IMR-90 (cell line): ENCODE measurements around the gene HARS2. TPM values are rescaled to one million over a fixed set of nuclear protein-coding genes. Genes with fewer than 3 reads are reported as not detected.

Experiments used
- ATAC-seq: fragments of 200-7000 bp; cut with Tn5 transposase; 2 replicates; pipeline ENCODE4 v1.9.1; 2020; ENCODE audit warnings: low read depth, mild to moderate bottlenecking, moderate library complexity
- BruUV-seq: library from RNA; stranded (reverse); fragments of 400-500 nt; replicated peaks from 2 replicates; lab custom pipeline; 2021; lab: Mats Ljungman, UMichigan
- CTCF ChIA-PET: fragments of 300-600 bp; formaldehyde crosslinking; extraction: SDS; loops from one replicate; lab custom pipeline; 2021; ENCODE audit warnings: antibody characterized with exemption; lab: Yijun Ruan, JAX
- POLR2A ChIA-PET: fragments of 300-600 bp; sonication (Branson Sonifier 250); formaldehyde crosslinking; loops from one replicate; lab custom pipeline; 2022; ENCODE audit warnings: antibody characterized with exemption; ENCODE audit not compliant: unreplicated experiment; lab: Charles Lee
- DNase-seq: peaks from one replicate; pipeline ENCODE4 v3.0.0; 2013
- H2AFZ ChIP-seq: replicated peaks from 2 replicates; pipeline ENCODE3; 2013; ENCODE audit warnings: low read length, mild to moderate bottlenecking; ENCODE audit not compliant: poor library complexity
- H2AK5ac ChIP-seq: 2 replicates; pipeline ENCODE4 v1.6.1; 2013; ENCODE audit warnings: low read depth, low read length, inconsistent platforms
- H2AK9ac ChIP-seq: replicated peaks from 2 replicates; pipeline ENCODE3; 2013; ENCODE audit warnings: mild to moderate bottlenecking, low read depth, low read length, moderate library complexity; ENCODE audit not compliant: poor library complexity
- H2BK120ac ChIP-seq: 2 replicates; pipeline ENCODE4 v1.6.1; 2013; ENCODE audit warnings: low read depth, low read length, inconsistent platforms
- H2BK15ac ChIP-seq: 3 replicates; pipeline ENCODE4 v1.6.1; 2013; ENCODE audit warnings: low read depth, low read length, inconsistent platforms
- H2BK20ac ChIP-seq: 2 replicates; pipeline ENCODE4 v1.6.1; 2013; ENCODE audit warnings: low read depth, mild to moderate bottlenecking, inconsistent platforms, low read length, moderate library complexity
- H2BK5ac ChIP-seq: 2 replicates; pipeline ENCODE4 v1.6.1; 2013; ENCODE audit warnings: mild to moderate bottlenecking, low read depth, low read length, inconsistent platforms; ENCODE audit not compliant: poor library complexity, severe bottlenecking
- H3K14ac ChIP-seq: replicated peaks from 2 replicates; pipeline ENCODE4 v1.6.1; 2013; ENCODE audit warnings: low read depth, low read length, inconsistent platforms
- H3K18ac ChIP-seq: 2 replicates; pipeline ENCODE4 v1.6.1; 2013; ENCODE audit warnings: low read depth, low read length, control low read depth
- H3K23ac ChIP-seq: 2 replicates; pipeline ENCODE4 v1.6.1; 2013; ENCODE audit warnings: low read depth, low read length, inconsistent platforms
- H3K27ac ChIP-seq: 2 replicates; pipeline ENCODE4 v1.5.1; 2013; ENCODE audit warnings: mild to moderate bottlenecking, control low read depth, low read length; ENCODE audit not compliant: insufficient read depth
- H3K27me3 ChIP-seq: 2 replicates; pipeline ENCODE4 v1.6.1; 2013; ENCODE audit warnings: low read length; ENCODE audit not compliant: control insufficient read depth, insufficient read depth
- H3K36me3 ChIP-seq: 2 replicates; pipeline ENCODE4 v1.6.1; 2013; ENCODE audit warnings: low read length, mixed read lengths; ENCODE audit not compliant: control insufficient read depth, insufficient read depth
- H3K4ac ChIP-seq: 2 replicates; pipeline ENCODE4 v1.6.1; 2013; ENCODE audit warnings: low read depth, low read length, inconsistent platforms
- H3K4me1 ChIP-seq: 2 replicates; pipeline ENCODE4 v1.6.1; 2013; ENCODE audit warnings: low read length, mixed read lengths; ENCODE audit not compliant: control insufficient read depth, insufficient read depth
- H3K4me2 ChIP-seq: 2 replicates; pipeline ENCODE4 v1.6.1; 2013; ENCODE audit warnings: low read depth, mild to moderate bottlenecking, control low read depth, low read length, moderate library complexity
- H3K4me3 ChIP-seq: 2 replicates; pipeline ENCODE4 v1.5.1; 2013; ENCODE audit warnings: low read depth, mild to moderate bottlenecking, control low read depth, low read length, moderate library complexity; ENCODE audit not compliant: insufficient read depth
- H3K56ac ChIP-seq: 2 replicates; pipeline ENCODE4 v1.6.1; 2013; ENCODE audit warnings: low read length, inconsistent platforms; ENCODE audit not compliant: insufficient read depth; ENCODE audit errors: extremely low read depth
- H3K79me1 ChIP-seq, 2 experiments: 2 replicates each; pipeline ENCODE4 v1.6.1; 2013; ENCODE audit warnings: low read length in 2 of 2, inconsistent platforms in 1 of 2, low read depth in 1 of 2
- H3K9ac ChIP-seq: 2 replicates; pipeline ENCODE4 v1.6.1; 2013; ENCODE audit warnings: low read depth, low read length, control low read depth
- H3K9me1 ChIP-seq: 2 replicates; pipeline ENCODE4 v1.6.1; 2013; ENCODE audit warnings: low read length, inconsistent platforms; ENCODE audit not compliant: insufficient read depth
- H3K9me3 ChIP-seq: 2 replicates; pipeline ENCODE4 v1.6.1; 2013; ENCODE audit warnings: low read length; ENCODE audit not compliant: control insufficient read depth, insufficient read depth
- H4K20me1 ChIP-seq: 2 replicates; pipeline ENCODE4 v1.6.1; 2013; ENCODE audit warnings: low read length, inconsistent platforms; ENCODE audit not compliant: insufficient read depth
- H4K5ac ChIP-seq: 2 replicates; pipeline ENCODE4 v1.6.1; 2013; ENCODE audit warnings: mild to moderate bottlenecking, low read depth, low read length, control low read depth
- H4K8ac ChIP-seq, 2 experiments: 2 replicates each; pipeline ENCODE4 v1.6.1; 2013; ENCODE audit warnings: low read depth in 2 of 2, low read length in 2 of 2, control low read depth in 1 of 2, inconsistent platforms in 1 of 2
- H4K91ac ChIP-seq: 2 replicates; pipeline ENCODE4 v1.6.1; 2013; ENCODE audit warnings: low read depth, low read length, inconsistent platforms; ENCODE audit not compliant: insufficient read depth
- BHLHE40 ChIP-seq: fragments of 150-350 bp; IDR thresholded peaks from 2 replicates; pipeline ENCODE4 v1.6.1; 2016; ENCODE audit warnings: mild to moderate bottlenecking, low read depth, low read length
- CEBPB ChIP-seq: IDR thresholded peaks from 2 replicates; pipeline ENCODE4 v1.6.1; 2012; ENCODE audit warnings: low read depth, low read length, improper control_type of control experiment
- CHD1 ChIP-seq: IDR thresholded peaks from 2 replicates; pipeline ENCODE4 v1.6.1; 2012; ENCODE audit warnings: low read depth, low read length, improper control_type of control experiment
- ELK1 ChIP-seq: fragments of 150-350 bp; IDR thresholded peaks from 2 replicates; pipeline ENCODE4 v1.6.1; 2016; ENCODE audit warnings: low read depth, mild to moderate bottlenecking, low read length, moderate library complexity, borderline replicate concordance
- FOS ChIP-seq: fragments of 150-350 bp; IDR thresholded peaks from 2 replicates; pipeline ENCODE4 v1.6.1; 2016; ENCODE audit warnings: low read depth, low read length
- MAFK ChIP-seq: IDR thresholded peaks from 2 replicates; pipeline ENCODE4 v1.6.1; 2012; ENCODE audit warnings: low read depth, low read length, improper control_type of control experiment
- MAZ ChIP-seq: IDR thresholded peaks from 2 replicates; pipeline ENCODE4 v1.6.1; 2012; ENCODE audit warnings: low read depth, mild to moderate bottlenecking, low read length, improper control_type of control experiment, moderate library complexity, borderline replicate concordance
- MXI1 ChIP-seq: IDR thresholded peaks from 2 replicates; pipeline ENCODE4 v1.6.1; 2012; ENCODE audit warnings: low read depth, mild to moderate bottlenecking, low read length, moderate library complexity, borderline replicate concordance
- NFE2L2 ChIP-seq: fragments of 150-350 bp; IDR thresholded peaks from 2 replicates; pipeline ENCODE4 v1.6.1; 2016; ENCODE audit warnings: low read depth, mild to moderate bottlenecking, low read length
- POLR2A ChIP-seq: IDR thresholded peaks from 2 replicates; pipeline ENCODE4 v1.6.1; 2012; ENCODE audit warnings: mild to moderate bottlenecking, low read depth, low read length
- RAD21 ChIP-seq: IDR thresholded peaks from 2 replicates; pipeline ENCODE4 v1.6.1; 2012; ENCODE audit warnings: low read length, improper control_type of control experiment
- RCOR1 ChIP-seq: IDR thresholded peaks from 2 replicates; pipeline ENCODE4 v1.6.1; 2012; ENCODE audit warnings: mild to moderate bottlenecking, low read length, improper control_type of control experiment; ENCODE audit not compliant: insufficient replicate concordance
- RFX5 ChIP-seq: IDR thresholded peaks from 2 replicates; pipeline ENCODE4 v1.8.0; 2012; ENCODE audit warnings: low read depth, mild to moderate bottlenecking, low read length, moderate library complexity
- SMC3 ChIP-seq: fragments of 150-350 bp; IDR thresholded peaks from 2 replicates; pipeline ENCODE4 v1.6.1; 2016; ENCODE audit warnings: low read depth, mild to moderate bottlenecking, antibody characterized with exemption, low read length, moderate library complexity
- USF2 ChIP-seq: fragments of 150-350 bp; IDR thresholded peaks from 2 replicates; pipeline ENCODE4 v1.6.1; 2017; ENCODE audit warnings: mild to moderate bottlenecking, antibody characterized with exemption, low read length, low read depth
- WGBS, 2 experiments: methylation state at CpG; one replicate each; pipeline versions ENCODE4 v1.1.5 to v1.1.7; 2013; ENCODE audit warnings: missing lambda C conversion rate in 2 of 2; ENCODE audit not compliant: insufficient read length in 1 of 2; ENCODE audit errors: extremely low coverage in 2 of 2; 5-methylcytosine and 5-hydroxymethylcytosine counted together
- dilution Hi-C: fragments of 300-500 bp; cut with HindIII; formaldehyde crosslinking; loops from one replicate; pipeline ENCODE4 v1.14.3; 2018; ENCODE audit warnings: low sequenced_read_pairs; ENCODE audit not compliant: unreplicated experiment
- in situ Hi-C: fragments of 300-500 bp; cut with MboI; formaldehyde crosslinking; loops from 3 replicates; pipeline ENCODE4 v1.14.3; 2019; ENCODE audit warnings: low sequenced_read_pairs, inconsistent platforms, mixed read lengths
- intact Hi-C: fragments of 100-400 bp; cut with micrococcal nuclease; formaldehyde crosslinking; loops from 2 replicates; pipeline ENCODE4 v1.10.0; 2022
- polyA plus RNA-seq, 3 experiments: library from polyadenylated mRNA; depleted of rRNA; stranded (reverse); fragments of >200 nt; gene quantifications; 2 replicates each; pipeline ENCODE4 v1.2.3, GENCODE V29; 2012; ENCODE audit warnings: low replicate concordance in 1 of 3
- total RNA-seq: library from RNA; depleted of rRNA; stranded (reverse); fragments of >200 nt; gene quantifications from 2 replicates; pipeline ENCODE4 v1.2.3, GENCODE V29; 2012
- TF ChIP-seq, protein P1 (sequence below): conservative IDR thresholded peaks from 2 replicates; pipeline ENCODE4 v1.5.1; 2012; ENCODE audit warnings: mild to moderate bottlenecking, low read depth, low read length, improper control_type of control experiment

The HARS2 gene
- total and polyA plus RNA-seq, 2 of the 4 experiments (the other 2 are of a cell fraction) = 30.1 to 33.0 TPM

DNA sequence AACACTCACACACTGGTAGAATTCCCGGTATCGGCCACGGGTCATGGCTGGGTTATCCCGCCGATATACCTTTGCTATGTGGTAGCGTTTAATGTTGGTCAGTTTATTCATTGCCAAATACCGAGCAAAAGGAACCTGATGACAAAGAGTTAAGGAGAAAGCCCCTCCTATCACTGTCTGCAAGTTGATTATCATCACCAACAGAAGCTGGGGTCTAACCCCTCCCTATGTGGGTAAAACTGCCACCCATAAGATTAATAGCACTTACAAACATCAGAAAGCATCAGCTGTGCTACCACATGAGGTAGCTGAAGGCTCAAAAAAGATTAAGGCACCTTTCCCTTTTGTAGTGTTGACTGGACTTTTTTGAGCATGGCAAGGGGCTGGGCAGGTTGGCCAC lies 12.3 kb upstream of the HARS2 start:
- intact Hi-C loops = no loop called here

More for the DNA sequence above, 12.3 kb upstream of the HARS2 start:
- Histone ChIP-seq H3K56ac (no peak overlapping the region), H3K79me1 (no peaks in the 10 kb centered on the region; a peak in 3 of 4 replicates), H2AFZ (no peak overlapping the region), H4K91ac (no peak overlapping the region), H3K4ac (no peak overlapping the region), H2AK9ac (no peak overlapping the region), H2BK20ac (no peak overlapping the region), H3K4me1 (no peaks in the 10 kb centered on the region), H4K8ac (no peak overlapping the region), H3K18ac (no peak overlapping the region), H3K9me1 (no peaks in the 10 kb centered on the region), H3K4me3 (no peak overlapping the region), H3K9ac (no peak overlapping the region), H2AK5ac (no peak overlapping the region), H3K36me3 (peaks cover 53% of the 10 kb centered on the region), H3K27ac (no peak overlapping the region), H3K23ac (no peak overlapping the region), H4K20me1 (no peaks in the 10 kb centered on the region; the same call in 1 of the 2 replicates), H3K27me3 (no peaks in the 10 kb centered on the region), H3K4me2 (no peak overlapping the region), H3K9me3 (no peaks in the 10 kb centered on the region), H4K5ac (no peak overlapping the region), H3K14ac (no peak overlapping the region), H2BK5ac (no peak overlapping the region), H2BK15ac (no peak overlapping the region), H2BK120ac (no peak overlapping the region)
- no TSS peak for BruUV-seq
- WGBS, 2 experiments = no CpG with 5 or more reads among the region's 7 CpGs
- TF ChIP-seq RFX5 = no peak
- no peak for TF ChIP-seq ELK1
- no peak for TF ChIP-seq NFE2L2
- TF ChIP-seq MAFK = no peak
- no peak for TF ChIP-seq MAZ
- TF ChIP-seq RCOR1 = no peak
- no peak for TF ChIP-seq BHLHE40
- no peak for TF ChIP-seq SMC3
- no peak for TF ChIP-seq POLR2A
- TF ChIP-seq MXI1 = no peak
- TF ChIP-seq FOS = no peak
- TF ChIP-seq, protein P1, sequence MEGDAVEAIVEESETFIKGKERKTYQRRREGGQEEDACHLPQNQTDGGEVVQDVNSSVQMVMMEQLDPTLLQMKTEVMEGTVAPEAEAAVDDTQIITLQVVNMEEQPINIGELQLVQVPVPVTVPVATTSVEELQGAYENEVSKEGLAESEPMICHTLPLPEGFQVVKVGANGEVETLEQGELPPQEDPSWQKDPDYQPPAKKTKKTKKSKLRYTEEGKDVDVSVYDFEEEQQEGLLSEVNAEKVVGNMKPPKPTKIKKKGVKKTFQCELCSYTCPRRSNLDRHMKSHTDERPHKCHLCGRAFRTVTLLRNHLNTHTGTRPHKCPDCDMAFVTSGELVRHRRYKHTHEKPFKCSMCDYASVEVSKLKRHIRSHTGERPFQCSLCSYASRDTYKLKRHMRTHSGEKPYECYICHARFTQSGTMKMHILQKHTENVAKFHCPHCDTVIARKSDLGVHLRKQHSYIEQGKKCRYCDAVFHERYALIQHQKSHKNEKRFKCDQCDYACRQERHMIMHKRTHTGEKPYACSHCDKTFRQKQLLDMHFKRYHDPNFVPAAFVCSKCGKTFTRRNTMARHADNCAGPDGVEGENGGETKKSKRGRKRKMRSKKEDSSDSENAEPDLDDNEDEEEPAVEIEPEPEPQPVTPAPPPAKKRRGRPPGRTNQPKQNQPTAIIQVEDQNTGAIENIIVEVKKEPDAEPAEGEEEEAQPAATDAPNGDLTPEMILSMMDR = no peak
- no peak for TF ChIP-seq CEBPB
- no peak for TF ChIP-seq CHD1
- no peak for TF ChIP-seq USF2
- no peak for TF ChIP-seq RAD21
- CTCF ChIA-PET = no interaction called here
- POLR2A ChIA-PET = no interaction called here
- no peak for DNase-seq
- in situ Hi-C loops (loop anchor here (25.0 kb wide), 1 partner anchor 908 kb away; no protein-coding TSS in a partner anchor), dilution Hi-C loops (no loop called here)
- no peak for ATAC-seq
